HL-60 (cell line): ENCODE results near the gene CCDC85C.

ENCODE experiments used
- CTCF ChIP-seq: IDR thresholded peaks from one replicate; pipeline ENCODE4 v1.5.1; 2011; ENCODE audit warnings: low read length, control low read depth, inconsistent platforms; ENCODE audit not compliant: insufficient read depth
- POLR2AphosphoS5 ChIP-seq: IDR thresholded peaks from 2 replicates; pipeline ENCODE4 v1.6.1; 2012; ENCODE audit warnings: low read depth

GRCh38 chr14:99621948-99622347 is 17.9 kb upstream of the CCDC85C start:
- TF ChIP-seq CTCF (no peak), POLR2AphosphoS5 (no peak)
